Mucosa of stomach (tissue), 1 donor: Measurements from ENCODE around the gene NUAK2.

Experiments used
- H3K27me3 ChIP-seq: one replicate; pipeline ENCODE4 v1.7.0; 2013; ENCODE audit warnings: mild to moderate bottlenecking, low read length; ENCODE audit not compliant: control insufficient read depth, insufficient read depth
- H3K36me3 ChIP-seq: one replicate; pipeline ENCODE4 v1.7.0; 2013; ENCODE audit warnings: low read length; ENCODE audit not compliant: control insufficient read depth, insufficient read depth
- H3K4me1 ChIP-seq: one replicate; pipeline ENCODE4 v1.7.0; 2013; ENCODE audit warnings: mild to moderate bottlenecking, low read length; ENCODE audit not compliant: control insufficient read depth, insufficient read depth
- H3K4me3 ChIP-seq: one replicate; pipeline ENCODE4 v1.7.0; 2013; ENCODE audit warnings: low read length
- H3K9ac ChIP-seq: one replicate; pipeline ENCODE4 v1.7.0; 2013; ENCODE audit warnings: mild to moderate bottlenecking, low read length, moderate library complexity
- H3K9me3 ChIP-seq: one replicate; pipeline ENCODE4 v1.7.0; 2013; ENCODE audit warnings: mild to moderate bottlenecking, low read length, moderate library complexity; ENCODE audit not compliant: control insufficient read depth
- donor health status: Pancreatic carcinoma.

The NUAK2 gene

DNA sequence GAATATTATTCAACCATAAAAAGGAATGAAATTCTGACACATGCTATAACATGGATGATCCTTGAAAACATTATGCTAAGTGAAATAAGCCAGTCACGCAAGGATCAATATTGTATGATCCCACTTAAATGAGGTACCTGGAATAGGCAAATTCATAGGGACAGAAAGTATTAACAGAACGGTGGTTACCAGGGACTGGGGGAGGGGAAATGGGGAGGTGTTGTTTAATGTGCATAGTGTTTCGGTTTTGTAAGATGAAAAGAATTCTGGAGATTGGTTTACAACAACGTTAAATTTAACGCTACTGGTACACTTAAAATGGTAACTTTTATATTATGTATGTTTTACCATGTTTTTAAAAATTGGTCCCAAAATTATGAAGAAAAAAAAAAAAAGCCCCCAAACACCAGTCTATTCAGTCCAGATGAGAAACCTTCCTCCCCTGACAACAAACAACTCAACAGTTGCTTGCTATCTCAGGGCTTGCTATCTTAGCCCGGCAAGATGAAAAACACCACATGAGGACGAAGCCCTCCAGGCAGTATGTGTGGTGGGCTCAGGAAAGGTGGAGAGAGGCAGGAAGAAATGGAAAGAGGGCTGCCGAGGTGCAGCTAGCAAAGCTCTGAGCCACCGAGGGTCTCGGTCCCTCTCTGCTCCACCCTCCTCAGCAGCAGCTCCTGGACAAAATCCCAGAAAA is 8.5 kb downstream of the NUAK2 start:
- peaks cover 16% of the 10 kb centered on the region for H3K36me3 ChIP-seq
- no peaks in the 10 kb centered on the region for H3K27me3 ChIP-seq
- H3K4me1 ChIP-seq, result peaks cover 48% of the 10 kb centered on the region
- H3K9me3 ChIP-seq, result no peaks in the 10 kb centered on the region
- H3K4me3 ChIP-seq, result no peak overlapping the region
- peak overlapping the region; percentile 24 for H3K9ac ChIP-seq

DNA sequence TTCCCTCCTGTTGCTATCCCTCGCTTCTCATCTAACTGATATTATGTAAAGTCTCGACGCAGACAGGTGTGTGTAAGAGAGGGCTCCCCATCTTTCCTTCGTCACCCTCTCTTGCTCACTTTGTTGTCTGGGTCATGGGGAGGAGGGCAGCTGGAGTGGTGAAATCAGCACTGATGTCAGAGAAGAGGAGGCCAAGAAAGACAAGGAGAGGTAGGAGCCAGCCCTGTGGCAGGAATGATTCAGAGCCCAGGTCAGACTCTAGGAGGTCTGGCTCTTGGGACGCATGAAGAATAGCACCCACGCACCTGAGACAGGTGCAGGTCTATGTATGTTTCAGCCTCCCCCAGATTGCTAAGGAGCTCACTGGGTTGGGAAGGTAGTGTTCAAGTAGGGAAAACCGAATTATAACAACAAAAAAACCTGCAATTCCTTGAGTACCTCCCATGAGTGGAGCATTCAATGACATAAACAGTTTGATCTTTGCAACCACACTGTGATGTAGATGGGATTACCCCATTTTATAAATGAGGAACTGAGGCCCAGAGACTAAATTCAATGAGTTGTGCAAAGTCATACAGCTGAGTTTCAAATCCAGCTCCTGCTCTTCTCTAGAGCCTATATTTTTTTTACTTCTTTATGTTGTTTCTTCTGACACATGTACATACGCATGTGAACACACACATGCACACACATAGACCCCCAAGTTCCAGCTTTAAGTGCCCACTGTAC is 10.4 kb downstream of the NUAK2 start:
- peaks cover 16% of the 10 kb centered on the region for H3K36me3 ChIP-seq
- no peak overlapping the region for H3K9ac ChIP-seq
- H3K4me1 ChIP-seq, result peaks cover 29% of the 10 kb centered on the region

DNA sequence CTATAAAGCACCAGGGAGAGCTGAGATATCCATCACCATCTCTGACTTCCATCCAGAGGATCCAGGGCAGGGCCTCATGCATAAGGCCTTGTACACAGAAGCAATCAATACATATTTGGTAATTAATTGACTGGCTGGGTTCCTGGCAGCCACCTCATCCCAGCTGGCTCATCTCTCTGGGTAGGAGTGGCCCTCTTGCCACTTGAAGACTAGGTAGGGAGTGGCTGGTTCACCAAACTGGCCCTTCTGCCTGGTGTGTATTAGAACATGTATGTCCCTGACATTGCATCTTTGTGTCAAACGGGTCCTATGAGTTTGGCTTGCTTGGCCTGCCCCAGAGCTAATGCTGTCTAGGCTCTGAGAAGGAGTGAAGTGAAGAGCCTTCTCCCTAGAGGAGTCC is 11.8 kb downstream of the NUAK2 start:
- no peaks in the 10 kb centered on the region for H3K27me3 ChIP-seq
- no peaks in the 10 kb centered on the region for H3K9me3 ChIP-seq

More for the DNA sequence above, 10.4 kb downstream of the NUAK2 start:
- H3K9me3 ChIP-seq, result no peaks in the 10 kb centered on the region
- H3K27me3 ChIP-seq, result no peaks in the 10 kb centered on the region
- H3K4me3 ChIP-seq, result no peak overlapping the region

GRCh38 chr1:205306929-205307566 is 14.5 kb downstream of the NUAK2 start:
- Histone ChIP-seq H3K27me3 (no peaks in the 10 kb centered on the region), H3K9me3 (no peaks in the 10 kb centered on the region), H3K9ac (no peak overlapping the region), H3K36me3 (peaks cover 16% of the 10 kb centered on the region), H3K4me3 (no peak overlapping the region), H3K4me1 (no peaks in the 10 kb centered on the region)

More for the DNA sequence above, 11.8 kb downstream of the NUAK2 start:
- Histone ChIP-seq H3K9ac (no peak overlapping the region), H3K4me3 (no peak overlapping the region), H3K36me3 (peaks cover 16% of the 10 kb centered on the region), H3K4me1 (peaks cover 15% of the 10 kb centered on the region)

GRCh38 chr1:205304695-205305070 is 16.9 kb downstream of the NUAK2 start:
- Histone ChIP-seq H3K36me3 (peaks cover 9% of the 10 kb centered on the region), H3K4me3 (no peak overlapping the region), H3K4me1 (peaks cover 8% of the 10 kb centered on the region), H3K27me3 (no peaks in the 10 kb centered on the region), H3K9me3 (no peaks in the 10 kb centered on the region), H3K9ac (no peak overlapping the region)

- no peak overlapping the region for H3K4me3 ChIP-seq
- H3K36me3 ChIP-seq, result peaks cover 9% of the 10 kb centered on the region
- H3K27me3 ChIP-seq, result no peaks in the 10 kb centered on the region
- H3K4me1 ChIP-seq, result peaks cover 8% of the 10 kb centered on the region
- no peak overlapping the region for H3K9ac ChIP-seq
- no peaks in the 10 kb centered on the region for H3K9me3 ChIP-seq
These were observed 17.4 kb downstream of the NUAK2 start for GRCh38 chr1:205304046-205304694.

- peaks cover 2% of the 10 kb centered on the region for H3K36me3 ChIP-seq
- no peak overlapping the region for H3K4me3 ChIP-seq
- H3K9ac ChIP-seq, result no peak overlapping the region
- no peaks in the 10 kb centered on the region for H3K9me3 ChIP-seq
- H3K4me1 ChIP-seq, result peaks cover 8% of the 10 kb centered on the region
- H3K27me3 ChIP-seq, result no peaks in the 10 kb centered on the region
These were observed 18.2 kb downstream of the NUAK2 start for GRCh38 chr1:205303247-205303888.

DNA sequence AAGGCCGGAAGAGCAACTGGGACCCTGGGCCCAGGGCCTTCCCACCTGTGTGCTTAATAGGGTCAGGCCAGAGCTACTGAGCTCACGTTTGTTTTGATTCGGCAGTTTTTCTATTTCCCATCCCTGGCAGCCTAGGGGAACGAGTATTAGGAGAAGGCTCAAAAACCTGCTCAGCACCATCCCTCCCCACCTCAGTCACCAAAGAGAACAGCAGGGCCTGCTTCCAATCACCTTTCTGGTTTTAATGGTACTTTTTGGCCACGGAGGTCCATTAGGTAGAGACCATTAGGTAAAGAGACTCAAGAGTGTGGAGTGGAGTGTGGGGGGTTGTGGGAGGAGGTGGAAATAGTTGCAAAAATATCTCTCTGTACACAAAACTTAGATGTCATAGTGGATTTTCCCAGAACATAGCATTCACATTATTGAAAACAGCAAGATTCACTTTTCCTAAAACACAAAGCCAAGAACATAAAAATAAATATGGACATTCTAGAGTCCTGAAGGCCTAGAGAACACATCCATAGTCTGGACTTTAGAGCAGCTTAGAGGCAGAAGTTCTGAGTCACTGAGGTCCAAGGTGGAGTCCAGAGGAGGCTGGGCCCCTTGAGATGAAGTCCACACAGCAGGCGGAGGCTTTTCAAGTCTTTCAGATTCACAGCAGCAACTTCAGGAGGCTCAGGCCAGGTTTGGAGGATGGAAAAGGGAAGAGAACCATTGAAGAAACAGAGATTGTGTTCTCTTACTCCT is 19.5 kb downstream of the NUAK2 start:
- H3K27me3 ChIP-seq, result no peaks in the 10 kb centered on the region
- H3K9me3 ChIP-seq, result no peaks in the 10 kb centered on the region
- H3K4me1 ChIP-seq, result peaks cover 8% of the 10 kb centered on the region
- H3K36me3 ChIP-seq, result no peaks in the 10 kb centered on the region
- H3K4me3 ChIP-seq, result no peak overlapping the region
- peak overlapping the region; percentile 13 for H3K9ac ChIP-seq

- peaks cover 8% of the 10 kb centered on the region for H3K4me1 ChIP-seq
- H3K9me3 ChIP-seq, result no peaks in the 10 kb centered on the region
- no peaks in the 10 kb centered on the region for H3K36me3 ChIP-seq
- H3K9ac ChIP-seq, result peak overlapping the region; percentile 13
- H3K27me3 ChIP-seq, result no peaks in the 10 kb centered on the region
- no peak overlapping the region for H3K4me3 ChIP-seq
These were observed 20.2 kb downstream of the NUAK2 start for GRCh38 chr1:205301205-205301821.

DNA sequence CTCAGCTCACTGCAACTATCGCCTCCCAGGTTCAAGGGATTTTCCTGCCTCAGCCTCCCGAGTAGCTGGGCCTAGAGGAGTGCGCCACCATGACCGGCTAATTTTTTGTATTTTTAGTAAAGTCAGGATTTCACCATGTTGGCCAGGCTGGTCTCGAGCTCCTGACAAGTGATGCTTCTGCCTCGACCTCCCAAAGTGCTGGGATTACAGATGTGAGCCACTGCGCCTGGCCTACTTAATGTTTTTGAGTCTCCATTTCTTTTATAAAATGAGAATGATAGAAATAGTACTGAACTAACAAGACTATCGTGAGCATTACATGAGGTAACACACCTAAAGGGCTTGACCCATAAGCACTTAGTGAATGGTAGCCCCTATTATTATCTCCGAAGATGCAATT is 21.4 kb downstream of the NUAK2 start:
- Histone ChIP-seq H3K4me3 (no peak overlapping the region), H3K9me3 (no peaks in the 10 kb centered on the region), H3K36me3 (no peaks in the 10 kb centered on the region), H3K4me1 (peaks cover 8% of the 10 kb centered on the region), H3K9ac (no peak overlapping the region), H3K27me3 (no peaks in the 10 kb centered on the region)
